HL-60 (cell line): Measurements from ENCODE around the gene KCNIP2.

Experiments
- DNase-seq, 2 experiments: peaks; one replicate each; pipeline ENCODE4 v3.0.0-alpha.2; 2010 to 2020; ENCODE audit warnings: low read depth in 1 of 2, low spot score in 1 of 2
- H3K27ac ChIP-seq: fragments of 250-450 bp; sonication (Bioruptor Pico); replicated peaks from 2 replicates; pipeline ENCODE4 v1.5.1; 2020; ENCODE audit warnings: mild to moderate bottlenecking, moderate library complexity
- H3K27me3 ChIP-seq: fragments of 250-450 bp; sonication (Bioruptor Pico); 2 replicates; pipeline ENCODE4 v1.5.1; 2021; ENCODE audit warnings: mild to moderate bottlenecking, moderate library complexity; ENCODE audit not compliant: insufficient read depth, poor library complexity, severe bottlenecking
- H3K4me3 ChIP-seq: replicated peaks from 2 replicates; pipeline ENCODE4 v1.5.1; 2011; ENCODE audit warnings: mild to moderate bottlenecking, control low read depth, low read length; ENCODE audit not compliant: insufficient read depth
- GABPA ChIP-seq: IDR thresholded peaks from 2 replicates; pipeline ENCODE4 v1.6.1; 2012; ENCODE audit warnings: low read depth
- POLR2AphosphoS5 ChIP-seq: IDR thresholded peaks from 2 replicates; pipeline ENCODE4 v1.6.1; 2012; ENCODE audit warnings: low read depth
- SPI1 ChIP-seq: IDR thresholded peaks from 2 replicates; pipeline ENCODE4 v1.6.1; 2012; ENCODE audit warnings: low read depth, mild to moderate bottlenecking, borderline replicate concordance
- TF ChIP-seq, protein P1 (sequence below): IDR thresholded peaks from 2 replicates; pipeline ENCODE4 v1.6.1; 2012; ENCODE audit warnings: low read depth; ENCODE audit not compliant: insufficient replicate concordance
- TF ChIP-seq, protein P2 (sequence below): IDR thresholded peaks from one replicate; pipeline ENCODE4 v1.5.1; 2011; ENCODE audit warnings: low read length, control low read depth, inconsistent platforms; ENCODE audit not compliant: insufficient read depth

The KCNIP2 gene

GRCh38 chr10:101831169-101831811 is 12.3 kb downstream of the KCNIP2 start:
- DNase-seq: no peak
- H3K27me3 ChIP-seq: no peaks in the 10 kb centered on the region
- TF ChIP-seq GABPA: no peak
- TF ChIP-seq, protein P1, sequence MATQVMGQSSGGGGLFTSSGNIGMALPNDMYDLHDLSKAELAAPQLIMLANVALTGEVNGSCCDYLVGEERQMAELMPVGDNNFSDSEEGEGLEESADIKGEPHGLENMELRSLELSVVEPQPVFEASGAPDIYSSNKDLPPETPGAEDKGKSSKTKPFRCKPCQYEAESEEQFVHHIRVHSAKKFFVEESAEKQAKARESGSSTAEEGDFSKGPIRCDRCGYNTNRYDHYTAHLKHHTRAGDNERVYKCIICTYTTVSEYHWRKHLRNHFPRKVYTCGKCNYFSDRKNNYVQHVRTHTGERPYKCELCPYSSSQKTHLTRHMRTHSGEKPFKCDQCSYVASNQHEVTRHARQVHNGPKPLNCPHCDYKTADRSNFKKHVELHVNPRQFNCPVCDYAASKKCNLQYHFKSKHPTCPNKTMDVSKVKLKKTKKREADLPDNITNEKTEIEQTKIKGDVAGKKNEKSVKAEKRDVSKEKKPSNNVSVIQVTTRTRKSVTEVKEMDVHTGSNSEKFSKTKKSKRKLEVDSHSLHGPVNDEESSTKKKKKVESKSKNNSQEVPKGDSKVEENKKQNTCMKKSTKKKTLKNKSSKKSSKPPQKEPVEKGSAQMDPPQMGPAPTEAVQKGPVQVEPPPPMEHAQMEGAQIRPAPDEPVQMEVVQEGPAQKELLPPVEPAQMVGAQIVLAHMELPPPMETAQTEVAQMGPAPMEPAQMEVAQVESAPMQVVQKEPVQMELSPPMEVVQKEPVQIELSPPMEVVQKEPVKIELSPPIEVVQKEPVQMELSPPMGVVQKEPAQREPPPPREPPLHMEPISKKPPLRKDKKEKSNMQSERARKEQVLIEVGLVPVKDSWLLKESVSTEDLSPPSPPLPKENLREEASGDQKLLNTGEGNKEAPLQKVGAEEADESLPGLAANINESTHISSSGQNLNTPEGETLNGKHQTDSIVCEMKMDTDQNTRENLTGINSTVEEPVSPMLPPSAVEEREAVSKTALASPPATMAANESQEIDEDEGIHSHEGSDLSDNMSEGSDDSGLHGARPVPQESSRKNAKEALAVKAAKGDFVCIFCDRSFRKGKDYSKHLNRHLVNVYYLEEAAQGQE: no peak
- TF ChIP-seq POLR2AphosphoS5: no peak
- TF ChIP-seq SPI1: no peak
- TF ChIP-seq, protein P2, sequence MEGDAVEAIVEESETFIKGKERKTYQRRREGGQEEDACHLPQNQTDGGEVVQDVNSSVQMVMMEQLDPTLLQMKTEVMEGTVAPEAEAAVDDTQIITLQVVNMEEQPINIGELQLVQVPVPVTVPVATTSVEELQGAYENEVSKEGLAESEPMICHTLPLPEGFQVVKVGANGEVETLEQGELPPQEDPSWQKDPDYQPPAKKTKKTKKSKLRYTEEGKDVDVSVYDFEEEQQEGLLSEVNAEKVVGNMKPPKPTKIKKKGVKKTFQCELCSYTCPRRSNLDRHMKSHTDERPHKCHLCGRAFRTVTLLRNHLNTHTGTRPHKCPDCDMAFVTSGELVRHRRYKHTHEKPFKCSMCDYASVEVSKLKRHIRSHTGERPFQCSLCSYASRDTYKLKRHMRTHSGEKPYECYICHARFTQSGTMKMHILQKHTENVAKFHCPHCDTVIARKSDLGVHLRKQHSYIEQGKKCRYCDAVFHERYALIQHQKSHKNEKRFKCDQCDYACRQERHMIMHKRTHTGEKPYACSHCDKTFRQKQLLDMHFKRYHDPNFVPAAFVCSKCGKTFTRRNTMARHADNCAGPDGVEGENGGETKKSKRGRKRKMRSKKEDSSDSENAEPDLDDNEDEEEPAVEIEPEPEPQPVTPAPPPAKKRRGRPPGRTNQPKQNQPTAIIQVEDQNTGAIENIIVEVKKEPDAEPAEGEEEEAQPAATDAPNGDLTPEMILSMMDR: no peak
- H3K4me3 ChIP-seq: peak overlapping the region; percentile 47
- peak overlapping the region; percentile 56 for H3K27ac ChIP-seq

GRCh38 chr10:101830322-101831168 is 13.1 kb downstream of the KCNIP2 start:
- DNase-seq: peak; percentile 90 to 96
- TF ChIP-seq, protein P2: no peak
- TF ChIP-seq POLR2AphosphoS5 (peak; percentile 53), GABPA (peak; percentile 23; the same call in 1 of the 2 replicates)
- TF ChIP-seq, protein P1: no peak
- H3K4me3 ChIP-seq: peak overlapping the region; percentile 47
- no peaks in the 10 kb centered on the region for H3K27me3 ChIP-seq
- H3K27ac ChIP-seq: peak overlapping the region; percentile 56

GRCh38 chr10:101829561-101830315 is 13.9 kb downstream of the KCNIP2 start:
- H3K27ac ChIP-seq: peak overlapping the region; percentile 29
- TF ChIP-seq, protein P2: no peak
- TF ChIP-seq POLR2AphosphoS5: no peak
- TF ChIP-seq, protein P1: no peak
- TF ChIP-seq GABPA: no peak
- TF ChIP-seq SPI1: no peak
- DNase-seq: peak in 1 of 2 experiments; percentile 51
- no peak overlapping the region for H3K4me3 ChIP-seq
- no peaks in the 10 kb centered on the region for H3K27me3 ChIP-seq
